ENCODE data around the gene PLCB4. TPM values are rescaled to one million over a fixed set of nuclear protein-coding genes. Genes with fewer than 3 reads are reported as not detected.
A peak's percentile ranks its signal among the peaks of the same experiment; 100 is the strongest.

PLCB4 gene
- total RNA-seq, 1 donor from 2014 or later: 53.3 TPM

DNA sequence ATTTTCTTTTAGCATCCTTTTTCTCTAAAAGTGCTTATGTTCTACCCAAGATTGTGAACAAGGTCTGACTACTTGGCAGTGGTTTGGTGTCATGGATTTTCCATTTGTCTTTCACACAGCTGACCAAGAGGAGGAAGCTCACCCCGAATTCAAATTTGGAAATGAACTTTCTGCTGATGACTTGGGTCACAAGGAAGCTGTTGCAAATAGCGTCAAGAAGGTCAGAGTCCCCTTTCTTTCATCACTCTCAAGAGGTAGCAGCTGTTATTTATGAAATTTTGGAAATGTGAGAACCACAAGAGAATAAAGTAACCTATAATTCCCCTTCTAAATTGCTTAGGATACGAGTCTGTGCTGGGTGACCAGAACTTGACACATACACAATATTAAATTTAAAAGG, 332.5 kb downstream of the PLCB4 start:
- H3K27ac Mint-ChIP-seq (ENCODE audit: unreplicated experiment): no peak overlapping the region
- H3K4me3 Mint-ChIP-seq: no peak overlapping the region
- no peaks in the 10 kb centered on the region for H3K27me3 Mint-ChIP-seq (ENCODE audit: low read depth)
- H3K9me3 Mint-ChIP-seq: no peaks in the 10 kb centered on the region
- no peak for DNase-seq (ENCODE audit: low read depth, low spot score)
- H3K36me3 Mint-ChIP-seq (ENCODE audit: low read depth): peaks cover 7% of the 10 kb centered on the region
- no peaks in the 10 kb centered on the region for H3K4me1 Mint-ChIP-seq
- TF ChIP-seq, protein P1, sequence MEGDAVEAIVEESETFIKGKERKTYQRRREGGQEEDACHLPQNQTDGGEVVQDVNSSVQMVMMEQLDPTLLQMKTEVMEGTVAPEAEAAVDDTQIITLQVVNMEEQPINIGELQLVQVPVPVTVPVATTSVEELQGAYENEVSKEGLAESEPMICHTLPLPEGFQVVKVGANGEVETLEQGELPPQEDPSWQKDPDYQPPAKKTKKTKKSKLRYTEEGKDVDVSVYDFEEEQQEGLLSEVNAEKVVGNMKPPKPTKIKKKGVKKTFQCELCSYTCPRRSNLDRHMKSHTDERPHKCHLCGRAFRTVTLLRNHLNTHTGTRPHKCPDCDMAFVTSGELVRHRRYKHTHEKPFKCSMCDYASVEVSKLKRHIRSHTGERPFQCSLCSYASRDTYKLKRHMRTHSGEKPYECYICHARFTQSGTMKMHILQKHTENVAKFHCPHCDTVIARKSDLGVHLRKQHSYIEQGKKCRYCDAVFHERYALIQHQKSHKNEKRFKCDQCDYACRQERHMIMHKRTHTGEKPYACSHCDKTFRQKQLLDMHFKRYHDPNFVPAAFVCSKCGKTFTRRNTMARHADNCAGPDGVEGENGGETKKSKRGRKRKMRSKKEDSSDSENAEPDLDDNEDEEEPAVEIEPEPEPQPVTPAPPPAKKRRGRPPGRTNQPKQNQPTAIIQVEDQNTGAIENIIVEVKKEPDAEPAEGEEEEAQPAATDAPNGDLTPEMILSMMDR (conservative IDR thresholded peaks at IDR 0.05): no peak

DNA sequence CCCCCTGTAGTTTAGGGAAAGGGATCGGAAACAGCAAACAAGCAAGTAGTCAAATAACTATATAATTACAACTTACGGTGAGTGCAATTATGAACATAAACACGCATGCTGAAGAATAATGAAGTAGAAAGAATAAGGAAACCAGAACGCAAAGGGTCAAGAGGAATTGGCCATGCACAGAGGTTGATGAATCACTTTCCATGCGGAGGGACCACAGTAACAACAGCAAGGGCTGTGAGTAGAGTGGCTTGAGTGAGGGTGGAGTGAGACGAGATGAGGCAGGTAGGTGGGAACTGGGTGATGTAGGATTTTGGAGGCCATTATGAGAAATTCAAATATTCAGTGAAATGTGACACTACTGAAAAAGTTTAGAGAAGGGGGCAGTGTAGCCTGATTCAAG, 333.3 kb downstream of the PLCB4 start:
- no peak overlapping the region for H3K27ac Mint-ChIP-seq (ENCODE audit: unreplicated experiment)
- DNase-seq (ENCODE audit: low read depth, low spot score): no peak
- no peaks in the 10 kb centered on the region for H3K4me1 Mint-ChIP-seq
- no peak overlapping the region for H3K4me3 Mint-ChIP-seq
- H3K9me3 Mint-ChIP-seq: no peaks in the 10 kb centered on the region
- no peaks in the 10 kb centered on the region for H3K27me3 Mint-ChIP-seq (ENCODE audit: low read depth)
- TF ChIP-seq, protein P1 (conservative IDR thresholded peaks at IDR 0.05): no peak
- peaks cover 7% of the 10 kb centered on the region for H3K36me3 Mint-ChIP-seq (ENCODE audit: low read depth)

DNA sequence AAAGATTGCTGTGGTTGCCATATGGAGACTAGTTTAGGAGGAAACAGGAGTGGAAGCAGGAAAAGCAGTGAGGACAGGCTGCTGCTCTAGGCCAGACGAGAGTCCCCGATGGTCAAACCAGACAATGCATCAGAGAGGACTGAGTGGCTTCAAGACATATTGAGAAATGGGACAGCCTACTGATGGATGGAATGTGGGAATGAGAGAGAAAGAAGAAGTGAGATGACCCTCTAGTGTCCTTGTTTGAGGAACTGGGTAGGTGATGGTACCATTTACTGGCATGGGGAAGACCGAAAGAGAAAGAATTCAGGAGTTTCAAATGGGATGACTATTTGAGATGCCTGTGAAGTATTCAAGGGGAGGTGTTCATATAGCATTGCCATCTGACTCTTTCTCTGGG, 333.7 kb downstream of the PLCB4 start:
- H3K27ac Mint-ChIP-seq (ENCODE audit: unreplicated experiment): no peak overlapping the region
- no peak overlapping the region for H3K4me3 Mint-ChIP-seq
- no peaks in the 10 kb centered on the region for H3K4me1 Mint-ChIP-seq
- TF ChIP-seq, protein P1 (conservative IDR thresholded peaks at IDR 0.05): no peak
- H3K36me3 Mint-ChIP-seq (ENCODE audit: low read depth): peaks cover 3% of the 10 kb centered on the region
- no peaks in the 10 kb centered on the region for H3K27me3 Mint-ChIP-seq (ENCODE audit: low read depth)
- H3K9me3 Mint-ChIP-seq: no peaks in the 10 kb centered on the region
- no peak for DNase-seq (ENCODE audit: low read depth, low spot score)

DNA sequence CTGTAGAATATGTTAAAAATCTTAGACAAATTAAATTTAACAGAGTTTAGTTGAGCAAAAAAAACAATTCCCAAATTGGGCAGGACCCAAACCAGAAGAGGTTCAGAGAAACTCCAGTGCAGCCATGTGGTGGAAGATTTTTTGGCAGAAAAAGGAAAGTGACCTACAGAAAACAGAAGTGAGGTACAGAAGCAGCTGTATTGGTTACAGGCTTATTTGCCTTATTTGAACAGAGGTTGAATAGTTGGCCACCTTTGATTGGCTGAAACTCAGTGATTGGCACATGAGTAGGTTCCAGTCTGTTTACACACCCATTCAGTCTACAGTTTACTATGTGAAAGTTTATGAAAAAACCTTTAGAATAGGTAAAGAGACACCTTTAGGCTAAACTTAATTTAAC, 334.6 kb downstream of the PLCB4 start:
- TF ChIP-seq, protein P1 (conservative IDR thresholded peaks at IDR 0.05): no peak
- Mint-ChIP-seq H3K4me3 (no peak overlapping the region), H3K9me3 (no peaks in the 10 kb centered on the region), H3K4me1 (no peaks in the 10 kb centered on the region), H3K27ac (ENCODE audit: unreplicated experiment) (no peak overlapping the region), H3K27me3 (ENCODE audit: low read depth) (no peaks in the 10 kb centered on the region), H3K36me3 (ENCODE audit: low read depth) (peaks cover 3% of the 10 kb centered on the region)
- no peak for DNase-seq (ENCODE audit: low read depth, low spot score)

DNA sequence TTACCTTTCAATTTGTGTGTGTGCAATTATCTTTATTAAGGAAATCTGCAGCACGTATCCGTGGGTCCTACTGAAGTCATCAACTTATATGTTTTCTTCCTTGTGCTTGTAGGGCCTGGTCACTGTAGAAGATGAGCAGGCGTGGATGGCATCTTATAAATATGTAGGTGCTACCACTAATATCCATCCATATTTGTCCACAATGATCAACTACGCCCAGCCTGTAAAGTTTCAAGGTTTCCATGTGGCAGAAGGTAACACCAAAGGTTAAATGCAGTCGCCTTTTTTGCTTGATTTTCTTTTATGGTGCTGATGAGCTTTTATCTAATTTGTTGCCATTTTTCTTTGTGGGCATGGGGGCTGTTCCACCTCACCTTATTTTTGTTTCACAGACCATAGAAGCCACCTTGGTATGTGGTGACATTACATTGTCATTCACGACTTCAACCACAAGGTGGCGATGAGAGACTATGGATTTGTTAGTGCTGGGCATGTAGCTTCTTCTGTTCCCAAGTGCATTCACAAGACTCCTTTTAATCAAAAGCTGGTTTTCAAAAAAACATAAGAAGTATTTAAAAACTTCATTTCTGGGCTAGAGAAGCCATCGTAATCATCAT, 339.0 kb downstream of the PLCB4 start:
- H3K36me3 Mint-ChIP-seq (ENCODE audit: low read depth): peaks cover 5% of the 10 kb centered on the region
- TF ChIP-seq, protein P1 (conservative IDR thresholded peaks at IDR 0.05): peak; percentile 91
- H3K4me1 Mint-ChIP-seq: no peaks in the 10 kb centered on the region
- DNase-seq (ENCODE audit: low read depth, low spot score): peak; percentile 70
- no peak overlapping the region for H3K27ac Mint-ChIP-seq (ENCODE audit: unreplicated experiment)
- no peak overlapping the region for H3K4me3 Mint-ChIP-seq
- no peaks in the 10 kb centered on the region for H3K9me3 Mint-ChIP-seq
- H3K27me3 Mint-ChIP-seq (ENCODE audit: low read depth): no peaks in the 10 kb centered on the region

All from neural crest cell (in vitro differentiated cells).